Measurements from ENCODE around the gene HEMK1.

The HEMK1 gene, protein sequence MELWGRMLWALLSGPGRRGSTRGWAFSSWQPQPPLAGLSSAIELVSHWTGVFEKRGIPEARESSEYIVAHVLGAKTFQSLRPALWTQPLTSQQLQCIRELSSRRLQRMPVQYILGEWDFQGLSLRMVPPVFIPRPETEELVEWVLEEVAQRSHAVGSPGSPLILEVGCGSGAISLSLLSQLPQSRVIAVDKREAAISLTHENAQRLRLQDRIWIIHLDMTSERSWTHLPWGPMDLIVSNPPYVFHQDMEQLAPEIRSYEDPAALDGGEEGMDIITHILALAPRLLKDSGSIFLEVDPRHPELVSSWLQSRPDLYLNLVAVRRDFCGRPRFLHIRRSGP

DNA sequence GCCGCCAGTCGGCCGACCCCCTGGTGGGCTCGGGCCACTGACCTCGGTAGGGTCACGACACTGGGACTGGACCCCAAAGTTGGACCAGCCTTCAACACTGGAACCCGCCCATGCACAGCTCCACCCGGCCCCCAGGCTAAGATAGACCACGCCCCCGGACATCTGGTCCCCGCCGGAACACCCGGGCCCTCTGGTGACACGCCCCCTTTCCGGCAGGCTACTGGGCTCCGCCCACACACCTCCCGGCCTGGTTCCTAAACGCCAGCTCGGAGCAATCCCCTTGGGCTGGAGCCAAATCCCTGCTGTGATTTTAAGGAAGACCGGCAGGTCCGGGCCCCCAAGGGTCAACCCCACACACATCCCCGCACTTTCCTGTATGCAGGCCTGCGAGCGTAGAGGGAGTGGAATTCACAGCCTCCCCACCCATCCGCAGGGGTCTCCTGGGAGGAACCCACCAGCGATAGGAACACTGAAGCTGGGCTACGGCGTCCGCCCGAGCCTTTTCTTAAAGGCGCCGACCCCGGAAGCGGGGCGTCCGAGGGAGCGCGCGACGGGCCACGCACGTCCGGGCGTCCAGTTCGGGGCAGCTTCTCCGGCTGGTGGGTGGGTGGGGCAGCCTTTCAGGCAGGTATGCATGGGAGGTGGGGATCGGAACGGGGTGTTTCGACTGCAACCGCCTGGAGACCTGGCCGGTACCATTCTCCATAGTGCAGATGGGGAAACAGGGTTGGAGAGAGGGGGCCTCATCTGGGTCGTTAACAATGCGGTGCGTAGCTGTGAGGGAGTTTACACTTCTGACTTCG is at the start of gene HEMK1:
HEMK1 (plus strand) TSS at position 576 of the 803 bp plus-strand sequence. CDS start 1,583 bp downstream, outside the sequence.
- TF ChIP-seq, protein P1, sequence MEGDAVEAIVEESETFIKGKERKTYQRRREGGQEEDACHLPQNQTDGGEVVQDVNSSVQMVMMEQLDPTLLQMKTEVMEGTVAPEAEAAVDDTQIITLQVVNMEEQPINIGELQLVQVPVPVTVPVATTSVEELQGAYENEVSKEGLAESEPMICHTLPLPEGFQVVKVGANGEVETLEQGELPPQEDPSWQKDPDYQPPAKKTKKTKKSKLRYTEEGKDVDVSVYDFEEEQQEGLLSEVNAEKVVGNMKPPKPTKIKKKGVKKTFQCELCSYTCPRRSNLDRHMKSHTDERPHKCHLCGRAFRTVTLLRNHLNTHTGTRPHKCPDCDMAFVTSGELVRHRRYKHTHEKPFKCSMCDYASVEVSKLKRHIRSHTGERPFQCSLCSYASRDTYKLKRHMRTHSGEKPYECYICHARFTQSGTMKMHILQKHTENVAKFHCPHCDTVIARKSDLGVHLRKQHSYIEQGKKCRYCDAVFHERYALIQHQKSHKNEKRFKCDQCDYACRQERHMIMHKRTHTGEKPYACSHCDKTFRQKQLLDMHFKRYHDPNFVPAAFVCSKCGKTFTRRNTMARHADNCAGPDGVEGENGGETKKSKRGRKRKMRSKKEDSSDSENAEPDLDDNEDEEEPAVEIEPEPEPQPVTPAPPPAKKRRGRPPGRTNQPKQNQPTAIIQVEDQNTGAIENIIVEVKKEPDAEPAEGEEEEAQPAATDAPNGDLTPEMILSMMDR (conservative IDR thresholded peaks at IDR 0.05) = no peak
- H3K27ac ChIP-seq = peak within 1 kb of the TSS; percentile 94

GRCh38 chr3:50520849-50521248 is 48.5 kb upstream of the HEMK1 start:
- TF ChIP-seq, protein P1 (conservative IDR thresholded peaks at IDR 0.05) = no peak
- no peak overlapping the region for H3K27ac ChIP-seq

GRCh38 chr3:50521572-50521971 is 47.8 kb upstream of the HEMK1 start:
- no peak overlapping the region for H3K27ac ChIP-seq
- TF ChIP-seq, protein P1 (conservative IDR thresholded peaks at IDR 0.05) = no peak

DNA sequence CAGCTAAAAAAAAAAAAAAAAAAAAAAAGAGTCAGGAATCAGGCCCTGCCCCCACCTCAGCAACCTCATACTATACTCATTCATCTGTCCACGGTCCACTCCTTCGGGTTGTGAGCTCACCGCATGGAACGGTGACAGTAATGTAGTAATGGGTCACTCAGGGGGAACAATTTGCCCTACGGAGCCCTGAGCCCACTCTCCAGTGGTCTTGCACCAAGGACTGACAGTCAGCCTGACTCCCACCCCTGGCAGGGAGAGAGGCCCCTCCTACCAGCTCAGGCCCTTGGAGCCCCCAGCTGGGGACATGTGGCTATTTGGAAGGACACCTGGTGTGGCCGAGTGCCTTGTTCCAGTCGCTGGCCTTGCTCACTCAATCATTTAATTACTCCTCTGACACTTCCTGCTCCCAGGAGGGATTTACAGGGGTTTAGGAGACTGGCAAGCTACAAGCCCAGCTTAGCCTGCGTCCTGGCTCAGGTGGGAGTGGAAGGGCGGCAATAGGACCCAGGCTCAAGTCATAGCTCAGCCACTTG is 46.0 kb upstream of the HEMK1 start:
- no peak overlapping the region for H3K27ac ChIP-seq
- TF ChIP-seq, protein P1 (conservative IDR thresholded peaks at IDR 0.05) = no peak

DNA sequence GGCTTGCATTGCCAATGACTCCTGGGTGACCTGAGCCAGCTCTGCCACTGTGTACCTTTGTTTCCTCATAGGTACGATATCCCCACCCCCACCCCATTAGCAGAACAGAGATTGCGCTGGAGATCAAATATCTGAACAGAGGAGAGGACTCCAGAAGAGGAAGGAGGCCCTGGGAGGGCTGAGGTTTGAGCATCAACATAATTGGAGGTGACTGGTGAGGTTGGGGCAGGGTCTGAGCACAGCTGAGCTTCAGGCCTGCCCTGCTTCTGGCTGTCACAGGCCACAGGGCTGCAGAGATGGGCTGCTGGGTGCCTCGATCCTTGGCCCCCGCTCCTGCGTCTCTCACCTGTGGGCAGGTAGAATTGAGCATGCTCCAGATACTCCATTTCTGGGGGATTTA is 44.6 kb upstream of the HEMK1 start:
- H3K27ac ChIP-seq = no peak overlapping the region
- TF ChIP-seq, protein P1 (conservative IDR thresholded peaks at IDR 0.05) = no peak

GRCh38 chr3:50525191-50525910 is 44.0 kb upstream of the HEMK1 start:
- H3K27ac ChIP-seq = no peak overlapping the region
- TF ChIP-seq, protein P1 (conservative IDR thresholded peaks at IDR 0.05) = no peak

DNA sequence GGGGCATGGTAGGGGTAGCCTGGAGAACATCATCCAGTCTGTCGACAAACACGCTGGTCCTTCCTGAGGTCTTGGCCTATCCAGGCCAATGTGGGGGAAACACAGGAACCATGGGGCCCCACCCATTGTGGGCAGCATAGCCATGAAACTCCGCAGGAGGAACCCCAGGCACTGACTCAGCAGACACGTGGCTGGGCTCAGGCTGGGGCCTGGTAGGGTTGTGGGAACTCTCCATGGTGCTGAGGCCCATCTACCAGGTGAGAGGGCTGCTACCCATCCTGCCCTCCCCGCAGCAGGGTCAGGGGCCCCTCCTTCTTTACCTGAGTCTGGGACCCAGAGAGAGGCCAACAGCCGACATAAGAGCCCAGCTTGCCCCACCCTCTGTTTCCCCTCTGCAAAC is 43.3 kb upstream of the HEMK1 start:
- no peak overlapping the region for H3K27ac ChIP-seq
- TF ChIP-seq, protein P1 (conservative IDR thresholded peaks at IDR 0.05) = no peak
